GM12878 (cell line): Measurements from ENCODE around the gene DUOX1. TPM values are rescaled to one million over a fixed set of nuclear protein-coding genes. Genes with fewer than 3 reads are reported as not detected.

Source experiments
- ATAC-seq: fragments of 200-7000 bp; cut with Tn5 transposase; 3 replicates; pipeline ENCODE4 v1.9.1; 2020; ENCODE audit warnings: mild to moderate bottlenecking, moderate library complexity
- BruUV-seq: library from RNA; stranded (reverse); fragments of 400-500 nt; replicated peaks from 2 replicates; lab custom pipeline; 2021; lab: Mats Ljungman, UMichigan
- CTCF ChIA-PET: fragments of 300-600 bp; sonication (Branson Sonifier 250); formaldehyde crosslinking; extraction: SDS; loops from one replicate; lab custom pipeline; 2021; ENCODE audit warnings: inconsistent platforms; lab: Yijun Ruan, JAX
- POLR2A ChIA-PET: fragments of 350-600 bp; formaldehyde crosslinking; extraction: SDS; loops from one replicate; lab custom pipeline; 2021; ENCODE audit warnings: inconsistent platforms; lab: Charles Lee
- RAD21 ChIA-PET: fragments of 300-600 bp; sonication (Branson Sonifier 250); formaldehyde crosslinking; loops from one replicate; lab custom pipeline; 2023; ENCODE audit warnings: antibody characterized with exemption; ENCODE audit not compliant: unreplicated experiment; lab: Charles Lee
- SMC1A ChIA-PET: fragments of 300-600 bp; sonication (Branson Sonifier 250); formaldehyde crosslinking; loops from one replicate; lab custom pipeline; 2023; ENCODE audit not compliant: unreplicated experiment, uncharacterized antibody; lab: Charles Lee
- DNase-seq: peaks from one replicate; pipeline ENCODE4 v3.0.0-alpha.2; 2011; ENCODE audit warnings: low read depth, low spot score
- FAIRE-seq: peaks from 3 replicates; lab custom pipeline; 2011; peaks lifted over from hg19 to GRCh38; lab: Jason Lieb, UNC
- H2AFZ ChIP-seq: 2 replicates; pipeline ENCODE4 v1.6.0; 2011; ENCODE audit warnings: low read depth, low read length, control low read depth; ENCODE audit not compliant: control insufficient read depth
- H3K27ac ChIP-seq: 2 replicates; pipeline ENCODE4 v1.5.1; 2011; ENCODE audit warnings: control low read depth; ENCODE audit not compliant: control insufficient read depth, insufficient read depth
- H3K27me3 ChIP-seq, 2 experiments: replicated peaks in 1 of 2; 2 replicates each; pipeline versions ENCODE4 v1.6.0 to v1.6.1; 2011; ENCODE audit warnings: low read length in 1 of 2; ENCODE audit not compliant: control insufficient read depth in 2 of 2, insufficient read depth in 2 of 2
- H3K36me3 ChIP-seq, 2 experiments: 2 replicates each; pipeline ENCODE4 v1.5.1; 2011; ENCODE audit warnings: low read length in 1 of 2; ENCODE audit not compliant: control insufficient read depth in 2 of 2, insufficient read depth in 2 of 2
- H3K4me1 ChIP-seq: 2 replicates; pipeline ENCODE4 v1.6.1; 2011; ENCODE audit warnings: mild to moderate bottlenecking, low read length, moderate library complexity, mixed read lengths; ENCODE audit not compliant: control insufficient read depth, insufficient read depth
- H3K4me2 ChIP-seq: 2 replicates; pipeline ENCODE4 v1.6.0; 2011; ENCODE audit warnings: control low read depth; ENCODE audit not compliant: control insufficient read depth, insufficient read depth
- H3K4me3 ChIP-seq: fragments of 200-600 bp; sonication (generic); 2 replicates; pipeline ENCODE4 v1.5.1; 2016
- H3K79me2 ChIP-seq: 2 replicates; pipeline ENCODE4 v1.6.0; 2011; ENCODE audit warnings: low read length; ENCODE audit not compliant: control insufficient read depth, insufficient read depth
- H3K9ac ChIP-seq: 2 replicates; pipeline ENCODE4 v1.8.0; 2011; ENCODE audit warnings: low read length, control low read depth, mixed read lengths; ENCODE audit not compliant: control insufficient read depth, insufficient read depth
- H3K9me3 ChIP-seq: replicated peaks from 3 replicates; pipeline ENCODE4 v1.5.1; 2011; ENCODE audit warnings: mild to moderate bottlenecking, low read length; ENCODE audit not compliant: control insufficient read depth, insufficient read depth
- H4K20me1 ChIP-seq: 2 replicates; pipeline ENCODE4 v1.6.0; 2011; ENCODE audit not compliant: control insufficient read depth, insufficient read depth
- JUND ChIP-seq: IDR thresholded peaks from 2 replicates; pipeline ENCODE4 v1.6.1; 2012; ENCODE audit warnings: low read depth, mild to moderate bottlenecking, low read length, improper control_type of control experiment, moderate library complexity
- POLR2AphosphoS5 ChIP-seq: IDR thresholded peaks from 2 replicates; pipeline ENCODE4 v1.6.1; 2011; ENCODE audit warnings: mild to moderate bottlenecking, low read length, inconsistent platforms
- RB1 ChIP-seq: fragments of 450-650 bp; formaldehyde crosslinking; IDR thresholded peaks from 2 replicates; pipeline ENCODE4 v1.6.1; 2017; ENCODE audit warnings: mild to moderate bottlenecking, borderline replicate concordance
- SREBF1 ChIP-seq: IDR thresholded peaks from 2 replicates; pipeline ENCODE4 v1.6.1; 2012; ENCODE audit warnings: mild to moderate bottlenecking, low read length
- TBL1XR1 ChIP-seq: IDR thresholded peaks from 2 replicates; pipeline ENCODE4 v1.6.1; 2012; ENCODE audit warnings: low read depth, low read length, improper control_type of control experiment
- WGBS: methylation state at CpG from one replicate; pipeline ENCODE4 v1.1.6; 2016; ENCODE audit warnings: low lambda C conversion rate; ENCODE audit not compliant: insufficient replicate concordance, insufficient coverage; ENCODE audit errors: missing lambda C conversion rate; 5-methylcytosine and 5-hydroxymethylcytosine counted together
- in situ Hi-C: fragments of 300-500 bp; cut with MboI; formaldehyde crosslinking; loops from 9 replicates; pipeline ENCODE4 v1.14.3; 2018; ENCODE audit warnings: mixed read lengths
- intact Hi-C: fragments of 100-400 bp; cut with micrococcal nuclease; formaldehyde crosslinking; loops from one replicate; pipeline ENCODE4 v1.14.2; 2022; ENCODE audit not compliant: unreplicated experiment
- polyA plus RNA-seq, 11 experiments: library from polyadenylated mRNA; depleted of rRNA in 4 of 11; unstranded in 6 of 11; stranded (reverse) in 5 of 11; fragments of >200 nt; fragmentation: Nextera tagmentation in 4 of 11; fragmentation: Illumina TruSeq in 1 of 11; extraction: Ambion mirVana in 4 of 11; extraction: Trizol in 1 of 11; gene quantifications; 1 replicate in 1 of 11; 2 replicates in 10 of 11; pipeline versions ENCODE4 v1.2.1 to v1.2.3, GENCODE V29; 2011 to 2016; ENCODE audit warnings: inconsistent platforms in 2 of 11, missing spikeins in 2 of 11, low read depth in 1 of 11
- total RNA-seq, 4 experiments: library from RNA; depleted of rRNA in 3 of 4; stranded (reverse); fragments of >200 nt in 3 of 4; fragmentation: Illumina TruSeq in 1 of 4; extraction: Trizol in 1 of 4; gene quantifications; 2 replicates each; pipeline versions ENCODE4 v1.2.1 to v1.2.3, GENCODE V29; 2013 to 2021

Gene DUOX1
- total and polyA plus RNA-seq, 10 of the 15 experiments (the other 5 are each of a cell fraction or from before 2014, with no cell fraction given): 0.02 to 2.1 (median 0.26) TPM; not detected in 3

DNA sequence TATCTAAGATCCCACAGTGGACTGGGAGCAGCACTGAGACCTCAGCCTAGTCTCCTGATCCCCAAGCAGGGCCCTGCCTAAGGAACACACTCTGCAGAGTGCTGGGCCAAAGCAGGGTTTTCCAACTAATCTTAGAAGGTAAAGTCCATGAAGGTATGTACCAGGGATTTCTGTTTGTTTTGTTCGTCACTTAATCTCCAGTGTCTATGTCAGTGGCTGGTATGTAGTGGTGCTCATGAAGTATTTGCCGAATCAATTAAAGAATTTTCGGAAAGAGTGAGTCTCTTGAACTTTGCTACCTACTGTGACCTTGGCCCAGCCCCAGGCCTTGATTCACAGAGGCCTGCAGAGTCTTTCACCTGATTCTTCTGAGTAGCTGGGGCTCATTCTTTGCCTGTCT, 1.7 kb downstream of the DUOX1 start:
- ChIA-PET SMC1A (interaction anchor here (0.9 kb wide), 1 partner anchor 44 kb away, joined by 4 read pairs; no protein-coding TSS in a partner anchor), CTCF (interaction anchor here (1.4 to 4.6 kb wide), 5 partner anchors 10 to 73 kb away, joined by 4 to 23 read pairs (median 8); no protein-coding TSS in a partner anchor), POLR2A (no interaction called here), RAD21 (no interaction called here)
- no peak overlapping the region for H2AFZ ChIP-seq
- no TSS peak for BruUV-seq
- WGBS: 34% methylated on average over 3 of the region's 3 CpGs
- no peaks in the 10 kb centered on the region for H3K4me1 ChIP-seq
- no peak overlapping the region for H3K27ac ChIP-seq
- no peak overlapping the region for H3K4me2 ChIP-seq
- DNase-seq (no peak), FAIRE-seq (no peak), ATAC-seq (no peak)
- no peaks in the 10 kb centered on the region for H3K9me3 ChIP-seq
- intact Hi-C loops (no loop called here), in situ Hi-C loops (no loop called here)
- no peak overlapping the region for H3K4me3 ChIP-seq
- no peaks in the 10 kb centered on the region for H3K79me2 ChIP-seq
- no peaks in the 10 kb centered on the region for H3K36me3 ChIP-seq
- H4K20me1 ChIP-seq: no peaks in the 10 kb centered on the region
- TF ChIP-seq TBL1XR1: no peak
- no peak overlapping the region for H3K9ac ChIP-seq
- H3K27me3 ChIP-seq: peaks cover 5 to 14% of the 10 kb centered on the region in 2 experiments

DNA sequence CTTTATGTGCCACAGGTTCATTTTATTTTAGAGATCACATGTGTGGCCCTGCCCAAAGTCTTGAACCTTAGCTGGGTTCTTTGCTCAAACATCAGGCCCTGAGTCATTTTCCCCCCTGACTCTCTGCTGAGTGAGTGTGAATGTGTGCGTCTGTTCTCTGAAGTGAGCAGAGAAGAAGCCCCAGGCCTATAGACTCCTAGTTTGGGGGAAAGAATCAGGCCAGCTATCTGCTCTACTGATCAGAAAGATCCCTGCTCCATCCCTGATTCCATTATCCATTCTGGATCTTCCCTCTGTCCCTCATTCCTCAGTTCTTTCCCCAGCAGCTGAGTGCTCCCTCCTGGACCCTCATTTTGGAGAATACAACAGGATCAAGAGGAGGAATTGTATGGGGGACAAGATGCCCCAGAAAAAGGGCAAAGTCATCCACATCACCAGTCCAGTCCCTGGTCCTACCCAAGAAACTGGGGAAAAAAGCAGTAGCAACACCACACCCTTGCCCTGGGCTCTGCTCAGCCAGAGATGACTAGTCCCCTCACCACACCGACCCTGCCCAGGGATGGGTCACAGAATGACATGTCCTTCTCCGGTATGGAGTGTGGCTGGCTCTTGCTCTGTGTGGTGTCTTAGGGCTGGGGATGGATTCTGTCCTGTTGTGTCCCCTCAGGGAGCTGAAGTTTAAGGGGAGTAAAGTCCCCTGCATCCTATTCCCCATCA, 3.2 kb downstream of the DUOX1 start:
- 15% methylated on average over 3 of the region's 3 CpGs for WGBS
- peaks cover 5 to 14% of the 10 kb centered on the region in 2 experiments; a peak in 3 of 4 replicates for H3K27me3 ChIP-seq

More for the DNA sequence above, 3.2 kb downstream of the DUOX1 start:
- no TSS peak for BruUV-seq
- ChIA-PET CTCF (interaction anchor here (1.2 to 4.6 kb wide), 4 partner anchors 9 to 71 kb away, joined by 3 to 23 read pairs (median 7); no protein-coding TSS in a partner anchor), SMC1A (interaction anchor here (1.2 to 1.5 kb wide), 2 partner anchors 9 to 48 kb away, joined by 3 to 4 read pairs; no protein-coding TSS in a partner anchor), RAD21 (interaction anchor here (1.2 kb wide), 1 partner anchor 164 kb away, joined by 4 read pairs; no protein-coding TSS in a partner anchor), POLR2A (no interaction called here)
- TF ChIP-seq POLR2AphosphoS5 (no peak), RB1 (no peak), SREBF1 (no peak), JUND (no peak)
- H2AFZ ChIP-seq: no peak overlapping the region
- H4K20me1 ChIP-seq: no peaks in the 10 kb centered on the region
- in situ Hi-C loops: no loop called here
- FAIRE-seq (no peak), ATAC-seq (no peak), DNase-seq (no peak)
- no peaks in the 10 kb centered on the region for H3K9me3 ChIP-seq
- H3K4me1 ChIP-seq: no peaks in the 10 kb centered on the region
- intact Hi-C loops: no loop called here
- no peak overlapping the region for H3K9ac ChIP-seq
- H3K27ac ChIP-seq: no peak overlapping the region
- no peaks in the 10 kb centered on the region for H3K36me3 ChIP-seq
- H3K79me2 ChIP-seq: no peaks in the 10 kb centered on the region
- H3K4me2 ChIP-seq: no peak overlapping the region
- no peak overlapping the region for H3K4me3 ChIP-seq
